Fibroblast of lung (primary cell): ENCODE data around the gene GPER1. TPM values are rescaled to one million over a fixed set of nuclear protein-coding genes. Genes with fewer than 3 reads are reported as not detected.
"Not testable (repeated sequence)": the region's sequence is repeated elsewhere in the genome, so short reads cannot be mapped to it uniquely, and the experiment has no call there.

Experiments
- DNase-seq, 2 donors: peaks; one replicate each; pipeline versions ENCODE4 v3.0.0 to v3.0.0-alpha.2; 2010; ENCODE audit warnings: low read depth in 2 of 2
- H2AFZ ChIP-seq: 2 replicates; pipeline ENCODE4 v1.5.1; 2012; ENCODE audit warnings: low read length, control low read depth, inconsistent platforms
- H3K27ac ChIP-seq: 2 replicates; pipeline ENCODE4 v1.5.1; 2011; ENCODE audit warnings: low read length, control low read depth; ENCODE audit not compliant: insufficient read depth
- H3K27me3 ChIP-seq: 2 replicates; pipeline ENCODE4 v1.5.1; 2011; ENCODE audit warnings: mild to moderate bottlenecking, low read length; ENCODE audit not compliant: control insufficient read depth, insufficient read depth
- H3K36me3 ChIP-seq: 2 replicates; pipeline ENCODE4 v1.5.1; 2011; ENCODE audit warnings: low read length; ENCODE audit not compliant: control insufficient read depth, insufficient read depth
- H3K4me1 ChIP-seq: 2 replicates; pipeline ENCODE4 v1.5.1; 2011; ENCODE audit warnings: low read length; ENCODE audit not compliant: control insufficient read depth, insufficient read depth; ENCODE audit errors: extremely low read depth
- H3K4me2 ChIP-seq: 2 replicates; pipeline ENCODE4 v1.5.1; 2011; ENCODE audit warnings: low read length, control low read depth; ENCODE audit not compliant: insufficient read depth; ENCODE audit errors: extremely low read depth
- H3K4me3 ChIP-seq, 4 experiments: fragments of 200-600 bp in 1 of 4; sonication (generic) in 1 of 4; replicated peaks in 1 of 4; 2 replicates each; pipeline ENCODE4 v1.5.1; 2011 to 2016; ENCODE audit warnings: low read length in 4 of 4, low read depth in 3 of 4, mild to moderate bottlenecking in 3 of 4, control low read depth in 2 of 4, inconsistent platforms in 1 of 4, mixed read lengths in 1 of 4; ENCODE audit not compliant: insufficient read depth in 1 of 4; ENCODE audit errors: control extremely low read depth in 1 of 4
- H3K79me2 ChIP-seq: 2 replicates; pipeline ENCODE4 v1.5.1; 2012; ENCODE audit warnings: mild to moderate bottlenecking, low read length, inconsistent platforms; ENCODE audit not compliant: control insufficient read depth, insufficient read depth
- H3K9ac ChIP-seq: 2 replicates; pipeline ENCODE4 v1.5.1; 2011; ENCODE audit warnings: mild to moderate bottlenecking, low read length, control low read depth; ENCODE audit not compliant: insufficient read depth
- H3K9me3 ChIP-seq: 2 replicates; pipeline ENCODE4 v1.5.1; 2012; ENCODE audit warnings: low read depth, low read length; ENCODE audit not compliant: control insufficient read depth, insufficient read depth
- H4K20me1 ChIP-seq: 2 replicates; pipeline ENCODE4 v1.5.1; 2011; ENCODE audit warnings: low read length; ENCODE audit not compliant: control insufficient read depth, insufficient read depth; ENCODE audit errors: extremely low read depth
- EZH2 ChIP-seq: IDR thresholded peaks from 2 replicates; pipeline ENCODE4 v1.5.1; 2012; ENCODE audit warnings: low read length, control low read depth, mild to moderate bottlenecking; ENCODE audit errors: missing control alignments
- polyA plus RNA-seq, 2 donors: library from polyadenylated mRNA; depleted of rRNA in 1 of 2; stranded (reverse) in 1 of 2; unstranded in 1 of 2; fragments of >200 nt; gene quantifications; 2 replicates each; pipeline ENCODE4 v1.2.1, GENCODE V29; 2011 to 2012; ENCODE audit warnings: missing spikeins in 1 of 2
- total RNA-seq: library from RNA; depleted of rRNA; stranded (reverse); fragments of >200 nt; gene quantifications from 2 replicates; pipeline ENCODE4 v1.2.1, GENCODE V29; 2014
- TF ChIP-seq, protein P1 (sequence below), 2 donors: IDR thresholded peaks in 1 of 2; conservative IDR thresholded peaks in 1 of 2; 1 replicate in 1 of 2; 2 replicates in 1 of 2; pipeline ENCODE4 v1.5.1; 2011 to 2012; ENCODE audit warnings: low read length in 2 of 2, control low read depth in 1 of 2, inconsistent platforms in 1 of 2, low read depth in 1 of 2, mild to moderate bottlenecking in 1 of 2

GPER1 gene
- total and polyA plus RNA-seq, 2 donors (not counting 1 experiment from before 2014, with no cell fraction given), result 2.0 to 2.3 TPM

DNA sequence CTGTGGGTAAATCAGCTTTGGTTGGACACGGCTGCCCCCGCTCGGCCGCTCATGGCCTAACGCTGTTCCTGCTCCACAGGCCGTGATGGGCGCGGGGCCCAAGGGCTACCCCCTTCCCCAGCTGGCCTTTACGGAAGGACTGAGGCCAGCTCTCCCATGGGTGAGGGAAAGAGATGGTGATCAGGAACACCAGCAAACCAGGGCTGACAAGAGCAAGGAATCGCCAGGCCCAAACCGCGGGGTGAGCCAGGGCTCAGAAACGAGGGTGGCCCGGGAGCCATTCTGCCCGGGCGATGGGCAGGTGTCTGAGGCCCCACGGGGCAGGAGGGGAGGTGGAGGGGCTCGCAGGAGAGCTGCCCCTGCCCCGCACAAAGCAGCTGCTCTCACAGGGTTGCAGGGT, 26.6 kb downstream of the GPER1 start:
- no peaks in the 10 kb centered on the region for H3K4me1 ChIP-seq
- H2AFZ ChIP-seq, result no peak overlapping the region
- H3K4me3 ChIP-seq, result no peak overlapping the region
- H3K9me3 ChIP-seq, result no peaks in the 10 kb centered on the region
- TF ChIP-seq, protein P1, sequence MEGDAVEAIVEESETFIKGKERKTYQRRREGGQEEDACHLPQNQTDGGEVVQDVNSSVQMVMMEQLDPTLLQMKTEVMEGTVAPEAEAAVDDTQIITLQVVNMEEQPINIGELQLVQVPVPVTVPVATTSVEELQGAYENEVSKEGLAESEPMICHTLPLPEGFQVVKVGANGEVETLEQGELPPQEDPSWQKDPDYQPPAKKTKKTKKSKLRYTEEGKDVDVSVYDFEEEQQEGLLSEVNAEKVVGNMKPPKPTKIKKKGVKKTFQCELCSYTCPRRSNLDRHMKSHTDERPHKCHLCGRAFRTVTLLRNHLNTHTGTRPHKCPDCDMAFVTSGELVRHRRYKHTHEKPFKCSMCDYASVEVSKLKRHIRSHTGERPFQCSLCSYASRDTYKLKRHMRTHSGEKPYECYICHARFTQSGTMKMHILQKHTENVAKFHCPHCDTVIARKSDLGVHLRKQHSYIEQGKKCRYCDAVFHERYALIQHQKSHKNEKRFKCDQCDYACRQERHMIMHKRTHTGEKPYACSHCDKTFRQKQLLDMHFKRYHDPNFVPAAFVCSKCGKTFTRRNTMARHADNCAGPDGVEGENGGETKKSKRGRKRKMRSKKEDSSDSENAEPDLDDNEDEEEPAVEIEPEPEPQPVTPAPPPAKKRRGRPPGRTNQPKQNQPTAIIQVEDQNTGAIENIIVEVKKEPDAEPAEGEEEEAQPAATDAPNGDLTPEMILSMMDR (conservative IDR thresholded peaks at IDR 0.05 in 1 of 2, IDR thresholded peaks at IDR 0.05 in 1 of 2; ENCODE audit: low read depth in 1 of 2, low read length in 2 of 2), result no peak
- TF ChIP-seq EZH2, result no peak
- no peaks in the 10 kb centered on the region for H3K36me3 ChIP-seq
- no peak overlapping the region for H3K4me2 ChIP-seq
- H3K27ac ChIP-seq, result no peak overlapping the region
- no peaks in the 10 kb centered on the region for H4K20me1 ChIP-seq
- no peaks in the 10 kb centered on the region for H3K79me2 ChIP-seq
- H3K9ac ChIP-seq, result no peak overlapping the region
- H3K27me3 ChIP-seq, result no peaks in the 10 kb centered on the region
- DNase-seq, result no peak

DNA sequence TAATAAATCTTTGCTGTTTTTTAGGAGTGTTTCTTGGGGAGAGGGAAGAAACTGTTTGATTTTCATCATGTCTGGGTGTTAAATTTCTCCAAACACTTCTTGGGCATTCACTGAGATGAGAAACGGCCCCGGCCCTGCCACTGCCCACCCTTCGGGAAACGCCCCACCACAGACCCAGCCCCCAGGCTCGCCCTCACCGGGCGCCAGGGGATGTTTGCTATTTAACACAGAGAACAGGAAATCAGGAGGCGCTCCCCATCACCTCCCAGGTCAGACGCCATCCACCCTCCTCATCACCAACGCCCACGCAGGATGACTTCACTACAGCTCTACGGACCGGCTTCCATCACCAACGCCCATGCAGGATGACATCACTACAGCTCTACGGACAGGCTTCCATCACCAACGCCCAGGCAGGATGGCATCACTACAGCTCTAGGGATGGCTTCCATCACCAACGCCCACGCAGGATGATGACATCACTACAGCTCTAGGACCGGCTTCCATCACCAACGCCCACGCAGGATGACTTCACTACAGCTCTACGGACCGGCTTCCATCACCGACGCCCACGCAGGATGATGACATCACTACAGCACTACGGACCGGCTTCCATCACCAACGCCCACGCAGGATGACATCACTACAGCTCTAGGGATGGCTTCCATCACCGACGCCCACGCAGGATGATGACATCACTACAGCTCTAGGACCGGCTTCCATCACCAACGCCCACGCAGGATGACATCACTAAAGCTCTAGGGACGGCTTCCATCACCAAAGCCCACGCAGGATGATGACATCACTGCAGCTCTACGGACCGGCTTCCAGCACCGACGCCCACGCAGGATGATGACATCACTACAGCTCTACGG, 27.5 kb downstream of the GPER1 start:
- not testable (repeated sequence) for DNase-seq, H3K4me1 ChIP-seq, H3K4me3 ChIP-seq, H3K9ac ChIP-seq, H3K27me3 ChIP-seq, H4K20me1 ChIP-seq, H3K36me3 ChIP-seq, H3K79me2 ChIP-seq, H3K27ac ChIP-seq, H3K9me3 ChIP-seq, H2AFZ ChIP-seq, H3K4me2 ChIP-seq

DNA sequence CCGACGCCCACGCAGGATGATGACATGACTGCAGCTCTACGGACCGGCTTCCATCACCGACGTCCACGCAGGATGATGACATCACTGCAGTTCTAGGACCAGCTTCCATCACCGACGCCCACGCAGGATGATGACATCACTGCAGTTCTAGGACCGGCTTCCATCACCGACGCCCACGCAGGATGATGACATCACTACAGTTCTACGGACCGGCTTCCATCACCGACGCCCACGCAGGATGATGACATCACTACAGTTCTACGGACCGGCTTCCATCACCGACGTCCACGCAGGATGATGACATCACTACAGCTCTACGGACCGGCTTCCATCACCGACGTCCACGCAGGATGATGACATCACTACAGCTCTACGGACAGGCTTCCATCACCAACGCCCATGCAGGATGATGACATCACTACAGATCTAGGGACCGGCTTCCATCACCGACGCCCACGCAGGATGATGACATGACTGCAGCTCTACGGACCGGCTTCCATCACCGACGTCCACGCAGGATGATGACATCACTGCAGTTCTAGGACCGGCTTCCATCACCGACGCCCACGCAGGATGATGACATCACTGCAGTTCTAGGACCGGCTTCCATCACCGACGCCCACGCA, 28.6 kb downstream of the GPER1 start:
- not testable (repeated sequence) for H3K4me1 ChIP-seq, H3K9me3 ChIP-seq, H3K4me3 ChIP-seq, H3K9ac ChIP-seq, H3K4me2 ChIP-seq, H2AFZ ChIP-seq, H3K27me3 ChIP-seq, H3K27ac ChIP-seq, DNase-seq, H4K20me1 ChIP-seq, H3K79me2 ChIP-seq, H3K36me3 ChIP-seq
